ENCODE measurements around the gene PAM. TPM values are rescaled to one million over a fixed set of nuclear protein-coding genes. Genes with fewer than 3 reads are reported as not detected.

The PAM gene
- total RNA-seq, 1 donor from 2014 or later, result 171 TPM

DNA sequence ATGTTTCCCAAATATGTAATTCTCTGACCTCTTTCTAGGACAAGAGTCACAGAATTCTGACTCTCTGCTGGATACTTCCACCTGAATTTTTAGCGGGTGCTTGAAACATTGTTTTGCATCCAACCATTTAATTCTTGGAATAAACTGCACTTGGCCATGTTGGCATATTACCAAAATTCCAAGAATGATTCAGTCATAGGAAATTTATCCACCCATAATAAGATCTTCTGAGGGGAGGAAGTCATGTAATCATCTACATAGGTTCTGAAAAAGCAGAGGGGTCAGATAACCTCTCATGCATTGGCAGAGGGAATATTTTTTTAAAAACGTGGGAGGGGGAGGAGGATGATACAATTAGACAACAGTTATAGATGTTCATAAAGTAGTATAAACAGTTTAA, 156.9 kb downstream of the PAM start:
- intact Hi-C loops (cut with DNase I), result no loop called here
- Histone ChIP-seq H3K27ac (no peak overlapping the region), H3K36me3 (no peaks in the 10 kb centered on the region), H3K4me3 (no peak overlapping the region), H3K27me3 (ENCODE audit: low read depth) (no peaks in the 10 kb centered on the region), H3K4me1 (peaks cover 15% of the 10 kb centered on the region), H3K9me3 (no peaks in the 10 kb centered on the region)
- ATAC-seq, result peak in 1 of 2 donors; percentile 46
- DNase-seq, result no peak
- no peak for TF ChIP-seq CTCF (IDR thresholded peaks at IDR 0.05)

GRCh38 chr5:102916109-102916508, 161.0 kb downstream of the PAM start:
- Histone ChIP-seq H3K36me3 (no peaks in the 10 kb centered on the region), H3K4me3 (no peak overlapping the region), H3K27ac (no peak overlapping the region), H3K4me1 (peaks cover 4% of the 10 kb centered on the region), H3K9me3 (no peaks in the 10 kb centered on the region), H3K27me3 (ENCODE audit: low read depth) (no peaks in the 10 kb centered on the region)
- no peak for TF ChIP-seq CTCF (IDR thresholded peaks at IDR 0.05)
- ATAC-seq (no peak), DNase-seq (no peak)
- intact Hi-C loops (cut with DNase I), result no loop called here

GRCh38 chr5:102918986-102919610, 164.0 kb downstream of the PAM start:
- Histone ChIP-seq H3K4me3 (no peak overlapping the region), H3K27ac (no peak overlapping the region), H3K9me3 (no peaks in the 10 kb centered on the region), H3K36me3 (no peaks in the 10 kb centered on the region), H3K27me3 (ENCODE audit: low read depth) (no peaks in the 10 kb centered on the region), H3K4me1 (peaks cover 9% of the 10 kb centered on the region)
- ATAC-seq, result no peak
- intact Hi-C loops (cut with DNase I), result no loop called here
- TF ChIP-seq CTCF (IDR thresholded peaks at IDR 0.05), result no peak
- no peak for DNase-seq

DNA sequence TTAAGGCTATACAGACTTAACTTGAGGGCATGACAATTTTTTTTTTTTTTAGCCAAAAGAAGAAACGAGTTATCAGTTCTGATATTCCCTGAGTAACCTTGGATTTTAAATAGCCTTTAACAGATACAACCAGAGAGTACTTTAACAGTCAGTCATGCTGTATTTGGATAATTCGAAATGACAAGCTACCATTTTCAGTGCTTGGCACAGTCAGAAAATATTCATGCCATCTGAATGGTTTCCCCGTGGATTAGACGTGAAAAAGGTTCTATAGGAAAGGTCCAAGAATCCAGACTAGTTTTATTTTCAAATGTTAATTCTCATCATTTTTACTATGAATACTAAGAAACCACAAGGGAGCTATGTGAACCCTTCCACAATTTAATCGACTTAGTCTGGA, 165.7 kb downstream of the PAM start:
- no peak for TF ChIP-seq CTCF (IDR thresholded peaks at IDR 0.05)
- intact Hi-C loops (cut with DNase I), result no loop called here
- H3K27me3 ChIP-seq (ENCODE audit: low read depth), result no peaks in the 10 kb centered on the region
- no peak overlapping the region for H3K4me3 ChIP-seq
- no peaks in the 10 kb centered on the region for H3K9me3 ChIP-seq
- H3K27ac ChIP-seq, result no peak overlapping the region
- peaks cover 9% of the 10 kb centered on the region for H3K4me1 ChIP-seq
- DNase-seq (no peak), ATAC-seq (no peak)
- no peaks in the 10 kb centered on the region for H3K36me3 ChIP-seq

- no peaks in the 10 kb centered on the region for H3K9me3 ChIP-seq
- no peak for TF ChIP-seq CTCF (IDR thresholded peaks at IDR 0.05)
- no peak for ATAC-seq
- H3K27ac ChIP-seq, result no peak overlapping the region
- peaks cover 9% of the 10 kb centered on the region for H3K4me1 ChIP-seq
- no peak overlapping the region for H3K4me3 ChIP-seq
- intact Hi-C loops (cut with DNase I), result no loop called here
- H3K36me3 ChIP-seq, result peaks cover 1% of the 10 kb centered on the region
- DNase-seq, result no peak
- no peaks in the 10 kb centered on the region for H3K27me3 ChIP-seq (ENCODE audit: low read depth)
Observed at GRCh38 chr5:102921341-102922044, 166.4 kb downstream of the PAM start.

Measured in lower lobe of right lung (tissue), 2 donors.